ENCODE data around the gene SERP2.
"Not testable (repeated sequence)": the region's sequence is repeated elsewhere in the genome, so short reads cannot be mapped to it uniquely, and the experiment has no call there.

The SERP2 gene

DNA sequence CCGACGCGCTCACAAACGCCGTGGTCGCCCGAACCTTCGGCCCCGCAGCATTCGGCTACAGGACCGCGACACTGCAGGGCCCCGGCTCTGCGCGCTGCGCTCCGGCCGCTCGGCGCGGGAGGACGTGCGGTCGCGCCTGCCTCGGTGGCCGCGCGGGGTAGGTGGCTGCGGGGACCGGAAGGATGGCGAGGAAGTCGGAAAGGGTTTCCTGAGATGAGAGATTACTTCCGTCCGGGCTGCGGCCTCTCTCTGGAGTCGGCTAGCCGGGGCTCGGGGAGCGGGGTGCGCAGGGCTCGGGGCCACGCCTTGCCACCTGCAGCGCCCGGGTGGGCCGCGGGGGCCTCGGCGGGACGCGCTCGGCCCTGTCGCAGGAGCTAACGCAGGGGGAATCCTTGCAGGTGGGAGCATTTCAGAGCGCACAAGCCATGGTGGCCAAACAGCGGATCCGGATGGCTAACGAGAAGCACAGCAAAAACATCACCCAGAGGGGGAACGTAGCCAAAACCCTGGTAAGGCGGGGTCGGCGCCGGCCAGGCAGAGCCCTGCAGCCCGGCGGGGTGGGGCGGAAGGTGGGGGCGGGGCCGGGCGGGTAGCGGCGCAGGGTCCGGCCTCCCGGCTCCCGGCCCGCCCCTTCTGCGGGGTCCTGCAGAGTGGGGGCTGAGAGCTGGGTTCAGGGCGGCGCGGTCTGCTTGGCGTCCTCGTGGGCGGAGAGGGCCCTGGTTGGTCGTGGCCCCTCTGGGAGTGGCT, at the start of gene SERP2:
SERP2 (plus strand) TSS at position 224 of the 747 bp plus-strand sequence; CDS start at position 426, 202 bp downstream.
- peak; percentile 5 for DNase-seq

DNA sequence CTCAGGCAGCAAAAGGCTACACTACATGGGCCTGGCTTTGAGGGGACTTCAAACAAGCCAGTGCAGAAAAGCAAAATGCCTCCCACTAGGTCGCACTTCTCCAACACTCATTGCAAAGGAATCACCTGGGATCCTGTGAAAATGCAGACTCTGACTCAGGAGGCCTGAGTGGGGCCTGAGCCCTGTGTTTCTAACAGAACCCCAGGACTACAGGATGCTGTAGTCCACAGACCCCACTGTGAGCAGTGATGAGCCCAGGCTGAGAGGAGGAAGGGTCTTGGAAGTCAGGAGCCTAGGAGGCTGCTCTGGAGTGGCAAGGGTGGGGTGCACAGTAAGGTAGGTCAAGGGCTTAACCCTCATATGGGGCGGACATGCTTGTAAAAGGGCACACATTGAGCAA, 46.7 kb upstream of the SERP2 start:
- no peak for DNase-seq

DNA sequence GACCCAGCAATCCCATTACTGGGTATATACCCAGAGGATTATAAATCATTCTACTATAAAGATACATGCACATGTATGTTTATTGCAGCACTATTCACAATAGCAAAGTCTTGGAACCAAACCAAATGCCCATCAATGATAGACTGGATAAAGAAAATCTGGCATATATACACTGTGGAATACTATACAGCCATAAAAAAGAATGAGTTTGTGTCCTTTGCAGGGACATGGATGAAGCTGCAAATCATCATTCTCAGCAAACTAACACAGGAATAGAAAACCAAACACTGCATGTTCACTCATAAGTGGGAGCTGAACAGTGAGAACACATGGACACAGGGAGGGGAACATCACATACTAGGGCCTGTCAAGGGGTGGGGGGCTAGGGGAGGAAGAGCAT, 44.6 kb upstream of the SERP2 start:
- DNase-seq: not testable (repeated sequence)

DNA sequence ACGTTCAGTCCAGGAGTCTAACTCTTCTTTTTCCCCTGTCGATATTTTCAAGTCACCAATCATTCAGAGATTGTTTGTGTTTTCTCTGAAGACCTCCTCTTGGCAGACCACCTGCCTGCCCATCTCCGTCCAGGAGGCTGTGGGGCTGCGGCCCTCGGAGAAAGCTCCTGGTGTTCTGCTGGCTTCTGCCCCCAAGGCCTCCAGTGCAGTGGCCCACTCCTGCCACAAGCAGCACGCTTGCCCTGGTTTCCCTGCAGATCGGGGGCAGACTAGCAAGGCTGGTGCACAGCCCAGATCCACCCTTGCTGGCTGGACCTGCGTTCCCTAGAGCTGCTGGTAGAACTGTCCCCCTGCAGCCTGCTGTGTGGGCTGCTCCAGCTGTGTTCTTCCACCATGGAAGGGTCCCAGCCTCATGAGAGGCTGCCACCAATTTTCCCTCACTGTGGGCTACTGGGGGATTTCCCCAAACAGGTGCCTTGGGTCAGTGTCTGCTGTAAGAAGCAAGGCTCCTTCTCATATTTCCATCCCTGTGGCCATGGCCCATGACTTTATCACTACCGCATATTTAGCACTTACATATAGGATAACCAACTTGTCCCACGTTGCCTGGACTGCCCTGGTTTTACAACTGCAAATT, 43.6 kb upstream of the SERP2 start:
- DNase-seq: no peak

DNA sequence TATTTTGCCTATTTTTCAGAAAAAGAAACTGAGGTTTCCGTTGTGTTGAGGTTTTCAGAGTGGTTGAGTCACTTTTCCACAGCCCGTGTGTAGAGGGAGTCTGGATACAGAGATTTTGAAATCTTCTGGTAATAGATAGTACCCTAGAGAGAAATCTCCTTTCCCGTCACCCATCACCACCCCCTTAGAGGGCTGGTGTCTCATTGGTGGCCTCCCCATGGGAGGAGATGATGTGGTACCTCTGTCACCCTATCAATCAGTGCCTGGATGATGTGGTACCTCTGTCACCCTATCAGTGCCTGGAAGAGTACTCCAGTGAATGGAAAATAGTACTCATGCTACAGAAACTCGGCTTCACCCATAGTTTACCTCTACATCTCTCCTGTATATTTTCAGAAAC, 42.2 kb upstream of the SERP2 start:
- peak; percentile 46 for DNase-seq

DNA sequence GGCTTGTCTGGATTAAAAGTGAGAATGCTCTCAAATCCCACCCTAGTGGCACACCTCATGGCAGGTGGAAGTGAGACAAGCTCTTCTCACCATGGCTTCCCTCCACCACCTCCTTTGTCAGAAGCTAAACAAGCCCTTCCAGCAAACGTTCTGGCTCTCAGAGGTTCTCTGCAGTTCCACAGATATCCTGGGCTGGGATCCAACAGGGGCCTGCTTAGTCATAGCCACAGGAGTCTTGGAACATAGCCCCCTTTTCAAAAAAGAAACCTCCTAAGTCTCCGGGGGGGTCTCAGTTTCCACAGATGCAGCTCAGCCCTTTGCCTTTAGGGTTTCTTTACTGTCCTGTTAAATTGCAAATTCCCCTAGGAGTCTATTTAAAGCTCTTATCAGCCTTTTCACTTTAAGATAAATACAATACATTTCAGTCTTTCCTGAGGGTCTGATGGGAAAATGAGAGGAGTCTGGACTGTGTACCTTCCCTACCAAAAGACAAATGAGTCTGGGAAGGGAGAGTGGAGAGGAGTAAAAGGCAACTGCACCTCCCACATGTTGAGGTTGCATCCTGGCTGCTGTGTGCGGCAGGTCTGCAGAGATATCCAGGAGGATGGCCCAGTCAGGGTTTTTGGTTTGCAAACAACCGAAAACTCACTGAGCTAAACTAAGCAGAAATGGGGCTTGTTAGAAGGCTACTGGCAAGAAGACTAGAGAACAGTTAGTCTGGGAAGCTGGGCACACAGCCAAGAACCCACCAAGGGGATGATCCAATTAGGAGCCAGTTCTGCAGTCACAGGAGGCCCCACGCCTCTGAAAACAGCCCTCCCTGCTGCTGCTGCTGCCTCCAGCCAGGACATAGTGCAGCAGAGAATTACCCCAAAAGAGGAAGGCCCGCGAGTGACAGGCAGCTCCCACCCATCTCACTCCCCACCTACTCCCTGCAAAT, 41.4 kb upstream of the SERP2 start:
- DNase-seq: no peak

DNA sequence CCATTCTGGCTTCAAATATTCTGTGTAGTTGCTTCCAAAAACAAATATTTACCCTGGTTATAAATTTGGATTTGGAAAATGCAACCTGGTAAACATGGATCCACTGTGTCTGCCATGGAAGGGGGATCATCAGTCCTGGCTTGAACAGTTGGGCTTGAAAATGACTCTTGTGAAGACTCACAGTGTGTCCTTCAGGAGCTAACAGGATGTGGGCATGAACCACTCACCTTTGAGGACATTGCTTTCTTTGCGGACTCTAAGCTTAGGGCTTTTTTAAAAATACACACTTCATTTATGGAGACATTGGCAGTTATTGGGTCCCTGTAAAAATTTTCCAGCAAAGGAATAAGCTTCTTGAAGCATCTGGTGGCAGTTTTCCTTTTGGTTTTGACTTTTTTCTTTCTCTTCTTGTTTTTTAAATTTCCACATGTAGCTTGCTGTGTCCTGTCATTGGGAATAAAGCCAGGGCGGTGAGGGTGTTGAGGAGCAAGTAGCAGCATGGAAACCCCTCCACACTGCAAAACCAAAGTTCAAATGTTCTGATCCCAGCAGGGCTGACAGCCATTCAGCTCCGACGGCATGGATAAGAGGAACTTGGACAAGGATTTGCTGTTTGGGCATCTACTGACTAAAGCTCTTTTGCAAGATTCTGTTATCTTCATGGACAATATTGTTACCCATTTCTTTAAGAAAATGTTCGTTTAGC, 39.5 kb upstream of the SERP2 start:
- DNase-seq: no peak

DNA sequence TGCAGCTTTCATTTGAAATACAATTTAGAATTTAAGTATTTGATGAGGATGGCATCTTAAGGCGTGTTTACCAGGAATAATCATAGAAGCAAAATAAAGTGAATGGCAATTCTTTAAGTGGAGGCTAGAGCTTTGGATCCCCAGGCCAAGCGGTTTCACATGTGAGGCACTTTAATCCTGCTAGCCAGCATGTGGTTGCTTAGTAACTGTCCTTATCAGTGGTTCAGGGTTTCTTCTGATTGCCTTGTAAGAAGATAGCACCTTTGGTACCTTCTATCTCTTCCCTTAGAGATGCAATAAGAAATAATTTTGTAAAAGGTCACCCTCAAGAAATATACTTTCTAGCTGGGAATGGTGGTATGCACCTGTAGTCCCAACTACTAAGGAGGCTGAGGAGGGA, 38.9 kb upstream of the SERP2 start:
- no peak for DNase-seq

DNA sequence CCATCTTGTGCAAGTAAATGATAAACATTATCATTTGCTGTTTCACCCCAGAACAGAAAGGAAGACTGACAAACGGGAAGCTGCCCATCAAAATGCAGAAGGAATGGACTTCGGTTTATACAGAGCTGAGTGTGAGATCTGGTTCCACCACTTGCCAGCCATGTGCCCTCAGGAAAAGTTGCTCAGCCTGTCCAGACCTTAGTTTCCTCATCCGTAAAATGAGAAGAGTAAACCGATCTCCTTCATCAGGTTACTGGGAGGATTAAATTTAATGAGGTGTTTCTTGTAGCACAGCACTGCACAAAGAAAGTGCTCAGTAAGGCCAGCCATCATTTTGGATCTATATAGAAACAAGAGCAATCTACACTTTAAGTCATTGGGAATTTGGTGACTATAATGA, 36.7 kb upstream of the SERP2 start:
- DNase-seq: no peak

DNA sequence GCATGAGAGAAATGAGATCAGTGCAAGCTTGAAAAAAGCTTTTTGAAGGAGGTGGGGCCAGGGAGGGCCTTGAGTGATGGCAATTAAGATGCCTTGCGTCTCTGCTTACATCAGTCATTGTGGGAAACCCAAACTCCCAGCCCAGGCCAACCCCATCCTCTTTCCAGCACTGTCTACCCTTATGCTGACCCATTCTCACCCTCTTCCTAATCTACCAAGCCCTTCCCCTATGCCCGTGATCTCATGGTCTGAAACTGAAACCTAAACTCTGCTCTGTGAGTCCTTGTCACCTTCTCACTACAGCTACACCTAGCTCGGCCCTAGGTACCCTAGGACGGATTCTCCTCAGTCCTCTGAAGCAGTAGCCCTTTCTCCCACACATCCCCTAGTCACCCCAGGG, 36.0 kb upstream of the SERP2 start:
- no peak for DNase-seq

DNA sequence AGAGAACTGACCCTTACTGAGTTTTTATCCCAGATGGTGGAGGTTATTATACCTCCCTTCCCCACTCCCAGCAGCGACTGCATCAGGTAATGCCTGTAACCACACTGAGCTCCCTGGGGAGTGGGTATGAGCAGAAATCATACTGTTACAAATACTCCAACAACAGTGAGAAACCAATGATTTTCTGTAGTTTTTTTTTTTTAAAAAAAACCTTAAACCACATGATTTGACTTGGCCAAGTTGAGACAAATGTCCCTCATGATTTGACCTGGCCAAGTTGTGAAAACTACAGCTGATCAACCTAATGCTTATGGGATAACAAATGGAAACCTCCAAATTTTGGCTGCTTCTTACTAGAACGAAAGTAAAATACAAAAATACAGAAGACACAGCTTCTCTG, 33.1 kb upstream of the SERP2 start:
- no peak for DNase-seq

DNA sequence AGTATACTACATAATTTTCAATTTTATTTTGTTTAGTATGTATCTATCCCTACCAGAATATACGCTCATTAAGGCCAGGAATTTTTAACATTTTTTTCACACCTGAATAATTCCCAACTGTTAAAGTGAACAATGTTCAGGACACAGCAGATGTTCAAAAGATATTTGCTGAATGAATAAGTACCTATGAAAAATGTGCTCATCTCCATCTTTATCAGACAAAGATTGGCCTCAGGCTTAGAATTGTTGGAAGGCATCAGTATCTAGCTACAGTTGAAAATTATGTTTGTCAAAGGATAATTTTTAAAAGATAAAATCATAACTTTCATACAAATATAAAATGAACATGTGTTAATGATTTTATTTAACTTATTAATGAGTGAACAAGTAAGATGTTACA, 30.9 kb upstream of the SERP2 start:
- no peak for DNase-seq

DNA sequence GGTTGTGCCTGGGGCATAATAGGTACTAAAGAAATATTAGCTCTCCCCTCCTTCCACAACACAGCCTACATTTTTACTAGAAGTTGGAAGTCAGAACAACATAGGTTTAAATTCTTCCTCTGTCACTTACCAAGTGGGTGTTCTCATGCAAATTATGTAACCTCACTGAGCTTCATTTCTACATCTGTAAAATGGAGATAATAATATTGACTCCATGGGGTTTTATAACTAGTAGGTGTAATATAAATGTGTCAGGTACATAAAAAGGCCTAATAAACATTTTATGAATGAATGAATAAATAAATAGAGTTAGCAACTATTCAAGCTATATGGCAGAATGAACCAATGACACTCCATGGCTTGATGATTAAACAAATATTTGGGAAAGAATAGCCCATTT, 27.1 kb upstream of the SERP2 start:
- no peak for DNase-seq

DNA sequence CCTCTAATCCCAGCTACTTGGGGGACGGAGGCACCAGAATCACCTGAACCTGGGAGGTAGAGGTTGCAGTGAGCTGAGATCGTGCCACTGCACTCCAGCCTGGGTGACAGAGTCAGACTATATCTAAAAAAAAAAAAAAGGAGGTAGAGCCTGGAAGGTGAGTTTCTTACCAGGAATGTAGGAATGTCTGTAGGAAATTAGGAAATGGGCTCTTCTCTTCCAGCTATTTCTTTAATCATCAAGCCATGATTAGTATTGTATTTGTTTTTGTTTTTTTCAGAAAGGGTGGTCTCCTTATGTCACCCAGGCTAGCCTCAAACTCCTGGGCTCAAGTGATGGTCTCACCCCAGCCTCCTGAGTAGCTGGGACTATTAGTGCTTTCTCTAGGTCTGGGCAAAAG, 26.3 kb upstream of the SERP2 start:
- DNase-seq: no peak

DNA sequence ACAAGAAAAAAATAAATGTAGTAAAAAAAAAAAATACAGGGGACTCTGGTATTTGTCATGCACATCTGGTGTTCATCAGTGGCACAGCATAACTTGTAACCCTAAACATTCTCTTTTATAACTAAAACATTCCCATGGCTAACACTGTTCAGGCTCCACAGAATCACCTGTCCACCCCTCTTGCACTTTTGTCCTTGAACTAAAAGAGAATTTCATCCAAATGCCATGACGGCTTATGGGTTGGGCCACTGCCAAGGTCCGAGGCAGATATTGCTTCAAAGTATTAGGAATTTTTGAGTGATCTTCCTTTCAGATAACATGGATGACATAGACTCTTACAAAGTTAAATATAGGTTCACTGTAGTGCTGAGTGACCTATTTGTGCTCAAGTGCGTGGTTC, 25.7 kb upstream of the SERP2 start:
- DNase-seq: no peak

DNA sequence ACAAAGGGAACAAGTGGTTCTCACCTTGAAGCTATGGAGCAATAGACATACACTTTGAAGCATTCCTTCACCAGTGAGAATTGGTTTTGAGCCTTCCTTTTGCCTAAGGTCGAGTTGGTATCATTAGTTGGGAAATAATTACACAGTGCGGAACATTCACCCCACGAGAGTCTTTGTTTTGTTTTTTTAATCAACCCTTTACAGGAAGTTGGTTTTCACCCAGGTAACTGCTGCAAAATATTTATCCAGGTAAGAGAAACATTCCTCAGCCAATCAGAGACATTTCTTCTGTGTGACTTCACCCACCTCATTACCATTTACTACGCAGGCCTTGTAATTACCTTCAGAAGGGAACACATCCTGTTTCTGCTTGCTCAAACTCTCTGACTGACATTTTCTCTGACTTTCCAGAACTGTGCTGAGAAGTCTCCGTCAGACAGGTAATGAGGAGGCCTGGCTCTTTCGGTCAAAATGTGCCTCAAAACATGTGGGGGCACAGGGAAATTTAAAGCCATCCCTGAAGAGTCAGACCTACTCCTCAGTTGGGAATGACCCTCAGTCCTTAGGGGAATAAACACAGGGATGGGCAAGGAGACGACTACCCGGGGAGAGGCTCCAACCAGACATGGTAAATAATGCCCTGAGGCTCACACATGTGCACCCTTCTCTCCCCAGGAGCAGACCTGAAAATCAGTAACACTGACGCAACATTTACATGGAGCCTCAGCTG, 22.7 kb upstream of the SERP2 start:
- DNase-seq: no peak

DNA sequence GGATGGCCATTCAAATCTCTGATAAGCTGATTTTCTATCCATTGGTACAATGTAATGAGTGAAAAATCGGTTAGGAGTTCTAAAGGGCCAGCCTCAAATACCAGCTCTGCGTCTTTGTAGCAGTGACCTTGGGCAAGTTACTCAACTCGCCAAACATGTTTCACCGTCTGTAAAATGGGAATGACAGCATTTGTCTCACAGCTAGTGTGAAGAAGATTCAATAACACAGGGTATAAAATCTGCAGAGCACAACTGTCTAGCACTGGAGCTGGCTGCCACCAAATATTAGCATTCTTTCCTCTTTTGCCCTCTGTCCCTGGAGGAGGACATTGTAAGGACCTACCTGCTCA, 22.1 kb upstream of the SERP2 start:
- DNase-seq: no peak

DNA sequence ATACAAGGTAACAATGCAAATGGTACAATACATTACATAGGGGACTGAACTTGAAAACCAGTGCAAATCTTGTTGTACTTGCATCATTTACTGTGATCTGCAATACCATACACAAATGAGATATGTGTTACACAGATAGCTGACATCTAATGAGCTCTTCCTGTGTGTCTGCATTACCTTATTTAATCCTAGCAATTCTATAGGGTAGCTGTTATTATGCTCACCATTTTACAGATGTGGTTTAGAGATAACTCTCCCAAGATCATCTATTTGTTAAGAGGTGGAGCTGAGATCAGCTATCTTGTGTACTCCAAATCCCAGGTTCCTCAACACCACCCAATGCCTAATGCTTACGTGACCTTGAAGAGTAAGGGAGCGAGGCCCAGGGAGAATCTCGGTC, 21.4 kb upstream of the SERP2 start:
- no peak for DNase-seq

DNA sequence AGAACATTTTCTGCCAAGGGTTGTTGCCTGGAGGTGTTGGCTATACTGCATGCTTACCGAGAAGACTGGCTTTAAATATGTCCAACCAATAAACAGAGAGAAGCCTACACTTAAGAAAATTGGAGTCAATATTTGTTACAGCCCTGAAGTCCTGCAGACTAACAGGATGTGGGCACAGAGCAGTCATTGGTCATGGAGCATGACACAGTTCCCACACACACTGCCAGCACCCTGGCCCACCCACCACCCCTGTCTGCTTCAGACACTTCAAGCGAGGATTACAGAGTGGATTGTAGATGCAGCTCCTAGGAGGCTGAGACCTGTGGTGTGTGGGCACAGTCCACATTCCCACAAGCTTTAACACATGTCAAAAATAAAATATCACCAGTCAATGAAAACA, 21.0 kb upstream of the SERP2 start:
- no peak for DNase-seq

DNA sequence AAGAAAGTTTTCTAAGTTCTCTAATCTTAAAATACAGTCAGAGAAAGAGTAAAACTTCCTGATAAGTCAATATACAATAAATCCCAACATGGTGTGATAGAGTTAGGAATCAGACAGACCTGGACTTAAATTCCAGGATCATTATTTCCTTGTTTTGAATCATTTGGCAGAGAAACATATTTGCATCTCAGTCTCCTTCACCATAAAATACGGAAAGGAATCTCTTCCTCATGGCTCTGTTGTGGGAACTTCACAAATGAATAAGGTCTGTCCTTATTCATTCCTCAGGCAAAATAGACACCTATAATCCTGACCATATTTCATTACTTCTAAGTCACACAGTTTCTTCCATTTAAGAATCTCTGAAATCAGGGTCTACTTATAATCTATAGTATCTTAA, 19.3 kb upstream of the SERP2 start:
- DNase-seq: no peak

DNA sequence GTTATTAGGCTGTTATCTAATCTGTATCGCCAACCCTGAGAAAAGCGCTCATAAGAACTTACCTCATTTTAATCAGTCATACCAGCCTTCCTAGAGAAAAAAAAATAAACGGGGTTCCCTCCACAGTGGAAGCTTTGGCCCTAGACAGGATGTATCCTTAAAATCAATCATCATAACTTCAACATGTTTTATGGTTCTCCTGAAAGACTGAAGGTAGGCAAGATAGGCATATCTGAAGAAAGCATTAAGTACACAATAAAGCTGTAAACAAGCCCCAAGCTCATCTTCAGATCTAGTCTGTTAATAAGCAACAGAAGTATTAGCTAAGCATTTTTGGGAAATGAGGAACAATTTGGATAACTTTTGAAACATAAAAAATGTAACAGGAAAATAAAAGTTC, 18.7 kb upstream of the SERP2 start:
- no peak for DNase-seq

DNA sequence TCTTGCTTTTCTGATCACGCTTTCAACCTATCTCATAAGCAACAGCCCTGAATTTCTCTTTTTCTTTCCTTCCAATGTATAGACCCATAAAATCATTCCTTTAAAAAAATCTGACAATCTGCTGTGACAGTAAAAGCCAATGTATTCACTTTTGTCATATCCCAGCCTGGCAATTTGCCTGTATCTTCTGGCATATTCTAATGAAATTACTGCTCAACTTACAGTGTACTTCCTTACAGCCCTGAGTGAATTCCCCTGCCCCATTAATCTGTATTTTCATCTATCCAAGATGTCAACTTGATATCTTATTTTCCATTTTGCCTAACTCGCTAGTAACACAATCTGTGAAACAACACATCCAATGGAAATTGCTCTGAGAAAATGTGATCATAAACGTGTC, 18.0 kb upstream of the SERP2 start:
- DNase-seq: no peak

DNA sequence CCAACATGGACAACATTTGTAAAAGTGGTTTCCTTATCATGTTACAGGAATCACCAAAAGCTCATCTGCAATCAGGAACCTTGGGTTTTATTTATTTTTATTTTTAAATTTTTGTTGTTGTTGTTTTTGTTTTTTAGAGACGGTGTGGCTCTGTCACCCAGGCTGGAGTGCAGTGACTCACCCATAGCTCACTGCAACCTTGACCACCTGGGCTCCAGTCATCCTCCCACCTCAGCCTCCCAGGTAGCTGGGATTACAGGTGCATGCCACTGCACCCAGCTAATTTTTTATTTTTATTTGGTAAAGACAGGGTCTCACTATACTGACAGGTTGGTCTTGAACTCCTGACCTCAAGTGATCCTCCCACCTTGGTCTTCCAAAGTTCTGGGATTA, 13.6 kb upstream of the SERP2 start:
- DNase-seq: no peak
